Stimulated activated CD8-positive, alpha-beta memory T cell treated with anti-CD3 and anti-CD28 coated beads, Interleukin-4, amount 100 ng/mL, for 1 hour (primary cell): Measurements from ENCODE around the gene CRACDL.
A peak's percentile ranks its signal among the peaks of the same experiment; 100 is the strongest.

ENCODE experiments used
- DNase-seq, 2 donors: peaks; one replicate each; pipeline ENCODE4 v3.0.0-alpha.2; 2020; ENCODE audit warnings: low read depth in 2 of 2, low spot score in 1 of 2

The CRACDL gene

GRCh38 chr2:98859323-98859722, 76.7 kb downstream of the CRACDL start:
- DNase-seq, result no peak

- DNase-seq, result no peak
These were observed 79.0 kb downstream of the CRACDL start for GRCh38 chr2:98857001-98857400.

GRCh38 chr2:98854682-98855081, 81.3 kb downstream of the CRACDL start:
- DNase-seq, result no peak

- DNase-seq, result no peak
These were observed 83.1 kb downstream of the CRACDL start for GRCh38 chr2:98852932-98853331.

GRCh38 chr2:98850074-98850473, 86.0 kb downstream of the CRACDL start:
- DNase-seq, result no peak

GRCh38 chr2:98849113-98849512, 86.9 kb downstream of the CRACDL start:
- DNase-seq, result no peak

GRCh38 chr2:98847853-98848252, 88.2 kb downstream of the CRACDL start:
- no peak for DNase-seq

- no peak for DNase-seq
These were observed 90.0 kb downstream of the CRACDL start for GRCh38 chr2:98846041-98846440.

GRCh38 chr2:98842136-98842535, 93.9 kb downstream of the CRACDL start:
- DNase-seq, result no peak

GRCh38 chr2:98839292-98839691, 96.7 kb downstream of the CRACDL start:
- no peak for DNase-seq

- DNase-seq, result peak in 1 of 2 donors; percentile 20
These were observed 100.1 kb downstream of the CRACDL start for GRCh38 chr2:98835831-98836385.

GRCh38 chr2:98833917-98834263, 102.1 kb downstream of the CRACDL start:
- DNase-seq, result no peak

GRCh38 chr2:98833172-98833916, 102.7 kb downstream of the CRACDL start:
- DNase-seq, result no peak

- no peak for DNase-seq
These were observed 103.9 kb downstream of the CRACDL start for GRCh38 chr2:98832172-98832571.

- no peak for DNase-seq
These were observed 105.4 kb downstream of the CRACDL start for GRCh38 chr2:98830571-98831145.

- DNase-seq, result no peak
These were observed 106.3 kb downstream of the CRACDL start for GRCh38 chr2:98829581-98830270.

- DNase-seq, result no peak
These were observed 107.1 kb downstream of the CRACDL start for GRCh38 chr2:98828793-98829371.

GRCh38 chr2:98828369-98828744, 107.7 kb downstream of the CRACDL start:
- DNase-seq, result no peak

- DNase-seq, result no peak
These were observed 108.2 kb downstream of the CRACDL start for GRCh38 chr2:98827625-98828368.

- no peak for DNase-seq
These were observed 109.2 kb downstream of the CRACDL start for GRCh38 chr2:98826856-98827255.

GRCh38 chr2:98825858-98826257, 110.2 kb downstream of the CRACDL start:
- no peak for DNase-seq
